Right forelimb (tissue), 1 donor: Measurements from ENCODE around the gene ANTXR1.
A peak's percentile ranks its signal among the peaks of the same experiment; 100 is the strongest.
"Not testable (repeated sequence)": the region's sequence is repeated elsewhere in the genome, so short reads cannot be mapped to it uniquely, and the experiment has no call there.

Source experiments
- DNase-seq: peaks from one replicate; pipeline ENCODE4 v3.0.0-alpha.2; 2018

ANTXR1 gene

DNA sequence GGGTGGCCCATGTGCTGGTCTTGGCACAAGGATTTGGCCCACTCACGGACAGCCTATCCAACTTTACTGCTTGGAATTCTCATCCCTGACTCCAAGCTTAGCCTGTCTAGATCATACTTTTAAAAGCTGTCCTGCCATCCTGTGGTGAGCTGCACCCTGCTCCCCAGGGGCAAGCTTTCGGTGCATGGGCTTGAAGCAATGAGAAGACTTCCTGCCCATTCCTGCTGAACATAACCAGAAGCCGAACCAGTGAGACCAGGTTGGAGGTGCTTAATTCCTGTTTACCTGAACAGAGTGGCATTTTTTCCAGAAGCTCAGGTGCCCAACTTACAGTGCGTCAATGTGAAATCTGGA lies 154.5 kb downstream of the ANTXR1 start:
- no peak for DNase-seq

DNA sequence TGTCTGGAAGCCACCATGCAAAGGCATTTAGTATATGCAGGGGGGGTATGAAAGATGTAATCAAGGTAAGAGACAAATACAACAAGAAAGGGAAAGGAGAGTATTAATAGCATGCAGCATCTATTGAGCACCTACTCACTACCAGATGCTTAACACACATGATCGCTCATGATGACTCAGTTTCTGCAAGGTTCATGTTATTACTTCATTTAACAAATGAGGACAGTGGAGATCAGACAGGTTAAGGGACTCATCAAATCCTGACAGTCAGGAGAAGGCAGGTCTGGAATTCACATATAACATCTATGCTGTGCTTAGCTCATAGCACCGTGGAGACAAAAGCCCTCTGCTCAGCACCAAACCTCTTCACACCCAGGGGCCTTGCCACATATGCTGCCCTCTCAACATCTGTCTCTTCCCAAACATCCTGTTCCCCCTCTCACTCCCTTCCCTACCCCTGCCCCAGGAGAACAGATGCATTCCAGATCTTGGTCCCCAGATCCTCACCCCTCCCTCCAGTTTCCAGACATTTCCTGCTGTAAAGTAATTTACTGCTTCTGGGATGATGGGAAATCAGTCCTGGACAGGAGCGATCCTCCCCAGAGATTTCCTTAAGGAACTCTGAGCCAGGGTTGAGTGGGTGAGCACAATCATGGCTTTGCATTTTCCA lies 155.3 kb downstream of the ANTXR1 start:
- no peak for DNase-seq

DNA sequence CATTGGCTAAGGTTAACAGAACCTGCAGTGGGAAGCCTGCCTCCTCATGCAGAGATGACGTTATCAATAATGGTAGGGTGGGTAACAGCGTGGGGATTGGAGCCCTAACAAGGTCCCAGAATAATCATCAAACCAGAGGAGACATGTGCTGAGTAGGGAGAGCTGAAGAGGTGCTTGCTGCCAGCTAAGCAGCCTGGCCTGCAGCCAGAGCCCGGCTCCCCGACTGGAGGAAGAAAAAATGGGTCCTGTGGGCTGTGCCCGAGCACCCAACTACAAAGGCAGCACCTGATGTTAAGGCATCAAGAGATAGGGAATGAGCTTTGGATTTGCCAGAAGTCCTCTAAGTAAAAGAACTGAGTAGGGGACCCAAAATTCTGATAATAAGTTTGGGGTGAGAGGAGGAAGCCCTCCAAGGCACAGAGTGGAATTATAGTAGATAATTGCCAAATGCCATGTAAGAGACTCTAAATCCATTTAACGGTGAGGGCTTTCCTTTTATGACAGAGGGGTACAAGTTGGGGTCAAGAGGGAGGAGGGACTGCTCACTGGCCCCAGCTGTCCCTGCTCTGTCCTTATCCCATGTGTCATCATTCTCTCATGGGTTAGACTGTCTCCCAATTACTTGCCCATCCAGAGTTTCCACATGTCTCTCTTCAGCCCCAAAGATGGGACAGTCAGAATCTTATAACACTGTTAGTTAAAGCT lies 156.1 kb downstream of the ANTXR1 start:
- no peak for DNase-seq

DNA sequence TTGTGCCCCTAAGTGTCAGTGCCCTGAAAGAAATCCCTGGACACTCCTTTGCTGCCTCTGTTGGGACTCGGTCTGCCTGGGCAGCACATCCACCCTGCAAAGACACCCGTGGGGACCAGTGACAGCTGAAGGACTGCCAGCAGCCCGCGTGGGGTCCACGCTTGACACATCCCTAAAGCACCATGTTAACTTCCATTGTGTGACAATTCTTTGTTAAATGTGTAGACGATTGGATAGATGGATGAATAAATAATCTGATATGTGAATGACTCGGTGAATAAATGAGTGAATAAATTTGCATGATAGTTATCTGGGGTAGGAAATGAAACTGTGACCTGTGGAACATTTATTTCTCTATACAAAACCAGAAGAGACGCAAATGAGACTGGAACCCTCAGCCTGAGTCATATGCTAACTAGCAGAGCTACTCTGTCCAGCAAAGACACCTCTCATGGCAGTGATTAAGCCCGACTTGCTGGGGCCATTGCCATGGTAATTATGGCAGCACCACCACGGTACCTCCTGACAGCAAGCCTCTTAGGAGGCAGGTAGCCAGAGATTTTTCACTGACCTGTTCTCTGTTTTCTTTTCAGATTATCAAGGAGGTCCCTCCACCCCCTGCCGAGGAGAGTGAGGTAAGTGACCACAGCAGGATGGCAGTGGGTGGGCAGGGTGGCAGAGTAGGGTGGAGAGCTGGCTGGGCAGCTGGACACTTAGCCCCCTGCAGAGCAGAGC lies 156.8 kb downstream of the ANTXR1 start:
- DNase-seq: no peak

DNA sequence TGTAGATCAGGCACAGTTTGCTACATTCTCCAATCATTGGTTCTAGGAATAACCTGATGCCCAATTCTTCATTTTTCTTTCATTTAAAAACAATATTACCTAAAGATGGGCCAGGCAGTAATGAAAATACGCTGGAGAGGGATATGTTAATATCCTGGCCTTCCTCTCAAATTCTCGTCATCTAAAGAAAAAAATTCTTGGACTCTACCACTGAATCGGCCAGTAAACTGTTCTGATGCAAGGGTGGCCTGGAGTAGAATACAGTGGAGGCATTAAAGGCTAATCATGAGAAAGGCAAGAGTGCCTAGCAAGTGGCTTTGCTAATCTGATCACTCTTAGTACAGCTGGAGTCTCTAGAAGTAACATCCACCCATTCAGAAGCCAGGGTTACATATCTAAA lies 157.7 kb downstream of the ANTXR1 start:
- no peak for DNase-seq

DNA sequence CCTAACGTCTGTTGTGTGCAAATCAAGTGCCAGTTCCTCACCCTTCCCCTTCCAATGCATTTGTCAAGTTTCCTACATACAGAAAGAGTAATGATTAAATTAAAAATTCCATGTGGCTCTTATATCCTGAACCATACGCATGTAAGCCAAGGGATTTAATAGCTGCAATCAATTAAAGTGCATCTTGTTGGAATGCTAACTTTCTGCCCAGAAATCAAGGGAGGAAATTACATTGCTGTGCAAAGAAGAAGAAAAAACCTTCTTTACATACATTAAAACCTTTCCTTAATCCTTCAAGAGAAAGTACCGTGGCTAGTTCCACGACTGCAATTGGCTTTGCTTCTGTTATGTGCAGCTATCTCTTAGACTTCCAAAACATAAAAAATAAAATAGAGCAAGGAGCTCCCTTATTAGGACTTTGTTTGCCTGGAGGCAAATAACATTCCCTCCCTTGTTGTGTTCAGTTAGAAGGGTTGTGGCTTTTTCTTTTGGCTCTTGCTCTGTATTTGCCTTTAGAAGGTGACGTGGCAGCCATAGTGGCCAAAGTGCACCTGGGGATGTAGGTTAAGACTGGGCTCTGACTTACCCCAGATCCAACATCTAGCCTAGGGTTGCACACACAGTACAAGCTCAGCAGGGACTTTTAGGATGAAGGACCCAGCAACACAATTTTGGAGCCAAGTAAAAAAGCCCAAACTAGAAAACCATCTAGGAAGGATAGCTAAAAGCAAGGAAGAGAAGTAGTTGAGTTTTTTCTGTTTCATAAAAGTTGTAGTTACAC lies 158.3 kb downstream of the ANTXR1 start:
- no peak for DNase-seq

DNA sequence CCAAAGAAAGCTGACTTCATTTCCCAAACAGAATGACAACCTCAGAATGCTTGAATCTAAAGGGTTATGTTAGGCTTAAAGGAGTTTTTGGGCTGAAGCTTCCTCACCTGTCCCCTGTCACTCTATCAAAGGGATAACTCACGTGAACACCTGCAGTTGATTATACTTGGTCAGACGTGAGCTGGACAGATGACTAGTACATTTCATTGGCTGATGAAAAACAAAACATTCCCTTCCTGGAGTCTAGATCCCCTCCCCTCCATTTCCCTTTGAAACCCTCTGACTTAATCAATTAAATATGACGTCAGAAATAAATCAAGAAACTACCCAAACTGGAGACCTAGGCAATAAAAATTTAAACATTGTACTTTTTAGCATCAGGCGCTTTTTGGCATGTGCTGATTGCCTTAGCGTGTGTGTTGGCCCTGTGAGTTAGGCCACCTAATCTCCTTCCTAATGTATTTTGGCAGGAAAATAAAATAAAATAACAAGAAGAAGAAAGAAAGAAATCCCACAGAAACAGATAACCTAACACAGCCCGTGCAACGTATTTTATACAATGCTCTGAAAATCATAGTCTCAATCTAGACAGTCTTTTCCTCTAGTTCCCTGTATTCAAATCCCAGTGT lies 159.0 kb downstream of the ANTXR1 start:
- DNase-seq: no peak

DNA sequence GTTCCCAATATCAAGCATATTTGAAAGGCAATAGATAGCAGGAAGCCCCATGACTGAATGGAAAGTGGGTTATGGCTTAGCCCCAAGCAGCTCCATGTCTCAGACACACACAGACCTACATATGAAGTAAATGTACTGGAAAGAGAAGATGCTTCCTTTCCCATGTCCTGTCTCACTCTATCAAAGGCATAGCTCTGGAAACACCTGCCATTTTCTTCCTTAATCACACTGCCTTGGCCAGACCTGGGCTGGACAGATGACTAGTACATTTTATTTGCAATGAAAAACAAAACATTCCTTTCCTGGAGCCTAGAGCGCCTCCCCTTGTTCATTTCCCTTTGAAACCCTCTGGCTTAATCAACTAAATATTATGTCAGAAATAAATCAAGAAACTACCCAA lies 160.7 kb downstream of the ANTXR1 start:
- DNase-seq: peak; percentile 1

DNA sequence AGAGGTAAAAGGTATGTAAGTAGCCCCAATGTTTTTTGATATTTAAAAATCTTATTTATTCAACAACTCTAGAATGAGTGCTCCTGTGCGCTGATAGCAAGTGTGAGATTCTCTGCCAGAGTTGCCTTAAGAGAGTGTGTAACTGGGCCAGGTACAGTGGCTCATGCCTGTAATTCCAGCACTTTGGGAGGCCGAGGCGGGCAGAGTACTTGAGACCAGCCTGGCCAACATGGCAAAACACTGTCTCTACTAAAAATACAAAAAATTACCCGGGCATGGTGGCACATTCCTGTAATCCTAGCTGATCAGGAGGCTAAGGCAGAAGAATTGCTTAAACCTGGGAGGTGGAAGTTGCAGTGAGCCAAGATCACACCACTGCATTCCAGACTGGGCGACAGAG lies 161.2 kb downstream of the ANTXR1 start:
- DNase-seq: not testable (repeated sequence)

DNA sequence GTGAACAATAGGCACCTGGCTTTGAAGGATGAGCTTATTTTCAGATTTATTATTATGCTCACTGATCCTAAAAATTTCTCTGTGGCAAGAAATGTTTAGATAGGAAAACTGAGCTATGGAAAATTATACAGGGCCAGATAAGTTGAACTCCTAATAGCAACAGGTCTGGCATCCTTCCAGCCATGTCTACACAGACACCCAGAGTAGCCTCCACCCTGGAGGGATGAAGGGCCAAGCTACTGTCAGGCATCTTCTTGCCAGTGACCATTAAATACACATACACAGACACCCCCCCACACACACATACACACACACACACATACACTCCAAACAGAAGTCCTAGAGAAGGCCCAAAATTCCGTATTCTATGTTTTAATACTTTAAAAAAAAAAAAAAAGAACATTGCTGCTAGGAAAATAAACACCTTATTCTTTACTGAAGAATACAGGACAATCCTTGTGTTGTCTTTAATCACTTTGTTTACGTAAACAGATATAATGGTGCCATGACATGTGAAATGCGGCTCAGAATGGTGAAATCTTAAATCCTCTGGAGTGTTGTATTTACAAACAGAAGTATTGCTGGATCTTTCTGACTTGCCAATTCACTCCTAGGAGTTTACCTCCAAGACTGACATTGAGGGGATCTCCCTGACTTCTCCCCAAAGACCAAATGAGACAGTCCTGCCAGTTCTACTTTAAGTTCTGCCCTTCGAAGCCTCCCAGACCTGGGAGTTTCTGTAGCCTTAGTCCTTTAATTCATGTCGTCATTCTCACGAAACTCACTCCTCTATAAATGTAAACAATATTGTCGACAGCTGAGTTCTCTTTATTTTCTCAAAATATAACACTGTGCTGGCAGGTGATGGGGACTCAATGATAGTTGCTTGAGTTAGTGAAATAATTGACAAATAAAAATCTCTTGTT lies 163.1 kb downstream of the ANTXR1 start:
- DNase-seq: peak; percentile 12

DNA sequence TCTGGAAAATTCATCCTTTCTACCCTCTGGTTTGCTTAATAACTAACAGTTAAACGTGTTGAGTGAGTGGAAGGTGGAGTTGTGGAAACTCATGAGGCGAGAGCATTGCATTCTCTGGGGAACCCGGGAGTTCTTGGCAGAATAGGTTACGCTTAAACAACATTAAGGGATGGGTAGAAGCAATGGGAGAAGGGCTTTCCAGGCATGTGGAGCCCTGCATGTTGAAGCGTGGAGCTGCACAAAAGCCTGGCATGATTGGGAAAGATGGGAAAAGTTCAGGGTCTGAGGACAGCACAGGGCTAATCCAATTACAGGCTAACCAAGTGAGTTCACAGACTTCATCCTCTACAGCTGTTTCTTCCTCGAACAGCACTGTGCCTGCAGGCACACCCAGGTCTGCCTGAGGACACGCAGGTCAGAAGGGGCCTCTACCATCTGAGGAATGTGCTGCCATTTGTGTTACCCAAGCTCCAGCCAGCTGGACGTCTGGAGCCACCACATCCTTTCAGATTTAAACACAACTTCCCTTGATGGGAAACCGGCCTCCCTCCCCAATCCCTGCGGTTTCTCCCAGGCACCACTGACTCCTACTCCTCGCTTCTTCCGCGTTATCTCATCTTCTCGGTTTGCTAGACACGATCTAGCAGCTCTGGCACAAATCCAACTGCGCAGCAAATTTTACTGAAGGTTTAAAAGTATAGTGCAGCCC lies 164.2 kb downstream of the ANTXR1 start:
- peak; percentile 71 for DNase-seq

DNA sequence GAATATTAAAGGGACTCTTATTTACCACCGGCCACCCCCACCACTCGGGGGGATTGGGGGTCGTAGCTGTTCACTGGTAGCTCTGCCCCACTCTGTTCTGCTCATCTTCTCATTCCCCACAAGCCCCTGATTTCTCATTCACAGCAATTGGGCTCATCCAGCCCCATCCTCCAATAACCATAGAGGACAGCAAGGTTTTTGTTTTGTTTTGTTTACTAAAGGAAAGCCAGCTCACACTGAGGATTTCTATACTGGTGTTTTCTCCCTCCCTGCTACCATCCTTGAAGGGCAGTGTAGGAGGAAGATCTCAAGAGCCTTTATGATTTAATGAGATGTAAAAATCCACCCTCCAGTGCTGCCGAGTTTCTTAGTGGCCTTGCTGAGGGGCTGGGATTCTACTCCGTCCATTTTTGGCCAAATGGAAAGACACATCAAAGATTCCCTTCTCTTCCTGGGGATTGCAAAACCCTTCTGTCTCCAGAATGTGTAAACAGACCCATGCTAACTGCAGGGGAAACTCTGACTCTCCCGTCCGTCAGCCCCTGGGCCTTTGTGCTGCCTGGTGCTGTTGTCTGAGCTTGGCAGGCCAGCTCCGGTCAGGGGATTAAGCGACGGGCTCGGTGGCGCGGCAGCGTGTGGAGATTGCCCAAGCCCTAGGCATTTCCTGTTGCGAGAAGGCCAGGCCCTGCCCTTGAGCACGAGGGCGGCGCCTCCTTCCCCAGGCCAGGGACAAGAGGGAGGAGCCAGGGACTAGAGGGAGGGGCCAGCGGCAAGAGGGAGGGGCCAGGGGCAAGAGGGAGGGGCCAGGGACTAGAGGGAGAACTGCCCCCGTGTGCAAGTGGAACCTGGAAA lies 165.0 kb downstream of the ANTXR1 start:
- DNase-seq: peak; percentile 67

DNA sequence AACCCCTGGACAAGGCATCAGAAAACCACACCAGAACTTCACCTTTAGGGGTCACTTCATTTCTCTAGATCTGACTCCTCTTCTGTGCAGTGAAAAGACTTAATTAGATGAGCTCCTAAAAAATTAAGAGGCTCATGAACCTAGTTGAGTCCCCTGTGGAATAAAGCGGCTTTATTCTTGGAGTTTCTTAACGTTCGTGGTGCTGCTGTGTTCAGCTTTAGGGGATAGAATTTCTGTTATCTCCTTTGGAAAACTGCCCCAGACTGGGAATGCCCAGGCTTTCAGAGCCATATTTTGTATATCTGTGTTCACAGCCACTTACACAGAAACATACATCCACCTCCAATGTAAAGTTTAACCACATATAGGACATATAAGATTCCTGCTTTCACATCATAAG lies 165.8 kb downstream of the ANTXR1 start:
- DNase-seq: no peak

DNA sequence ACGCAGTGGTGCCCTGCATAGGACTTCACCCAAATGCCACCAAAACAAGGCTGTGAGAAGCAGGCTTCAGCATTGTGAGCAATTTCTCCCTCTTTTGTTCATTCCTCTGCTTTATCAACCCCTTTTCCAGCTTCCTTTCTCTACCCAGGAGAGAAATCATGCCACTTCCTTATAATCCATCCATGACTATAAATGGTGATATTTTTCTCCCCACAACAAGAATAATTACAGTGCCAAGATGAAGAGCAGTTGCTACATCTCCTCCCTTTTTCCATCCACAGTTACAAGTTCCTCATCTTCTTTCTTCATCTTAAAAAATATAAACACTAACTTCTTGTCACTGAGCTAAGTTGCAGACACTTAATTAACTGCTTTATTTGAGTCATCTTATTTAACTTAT lies 167.2 kb downstream of the ANTXR1 start:
- peak; percentile 13 for DNase-seq

DNA sequence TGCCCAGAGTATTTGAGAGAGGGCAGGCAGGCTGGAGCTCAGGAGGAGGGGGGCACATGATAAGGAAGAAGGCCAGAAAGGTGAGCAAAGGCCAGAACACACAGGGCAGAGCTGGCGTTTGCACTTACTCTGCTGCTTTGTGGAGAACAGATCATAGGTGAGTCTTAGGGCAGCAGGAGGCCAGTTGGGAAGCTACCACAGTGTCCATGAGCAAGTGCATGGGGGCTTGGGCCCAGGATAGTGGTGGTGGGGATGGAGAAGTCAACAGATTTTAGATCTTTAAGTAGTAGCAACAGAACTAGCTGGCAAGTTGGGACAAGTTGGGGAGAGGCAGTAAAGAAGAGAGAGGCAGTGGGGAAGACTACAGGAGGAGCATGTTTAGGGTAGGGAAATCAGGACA lies 168.0 kb downstream of the ANTXR1 start:
- peak; percentile 21 for DNase-seq

DNA sequence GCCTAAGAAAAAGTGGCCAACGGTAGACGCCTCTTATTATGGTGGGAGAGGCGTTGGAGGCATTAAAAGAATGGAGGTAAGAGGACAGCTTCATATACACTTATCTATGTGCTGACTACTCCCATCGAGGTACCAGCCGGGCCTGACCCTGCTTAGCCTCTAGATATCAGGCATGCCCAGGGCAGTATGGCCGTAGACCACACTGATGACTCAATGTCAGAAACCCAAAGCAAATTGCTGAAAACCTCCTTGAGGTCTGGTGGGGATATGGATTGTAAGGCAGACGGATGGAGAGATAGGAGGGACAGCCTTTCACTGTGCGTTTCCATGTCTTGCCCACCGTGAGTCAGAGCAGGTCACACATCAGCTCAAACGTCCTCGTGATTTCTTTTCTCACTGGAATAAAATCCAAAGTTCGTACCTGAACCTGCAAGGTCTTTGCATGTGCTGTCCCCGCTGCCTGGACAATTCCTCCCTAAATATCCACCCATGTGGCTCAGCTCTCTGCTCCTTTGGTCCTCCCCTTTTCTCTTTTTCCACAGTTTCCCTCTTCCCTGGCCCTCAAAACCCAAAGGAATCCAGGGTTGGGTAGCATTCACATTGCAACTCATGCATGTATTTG lies 168.9 kb downstream of the ANTXR1 start:
- peak; percentile 1 for DNase-seq

DNA sequence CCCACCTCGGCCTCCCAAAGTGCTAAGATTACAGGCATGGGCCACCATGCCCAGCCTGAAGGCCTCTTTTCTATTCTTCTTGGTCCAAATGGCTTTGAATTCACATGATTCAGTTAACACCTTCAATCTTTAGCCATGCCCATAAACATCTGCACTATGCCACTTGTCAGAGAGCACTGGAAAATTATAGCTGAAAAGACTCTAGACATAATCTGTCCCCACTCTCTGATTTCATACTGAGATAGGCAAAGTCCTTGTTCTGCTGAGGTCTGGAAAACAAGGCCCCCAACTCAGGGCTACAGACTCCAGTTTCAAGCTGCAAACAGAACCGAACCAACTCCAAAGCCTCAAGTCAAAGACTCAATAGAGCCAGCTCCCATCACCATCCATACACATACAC lies 170.7 kb downstream of the ANTXR1 start:
- no peak for DNase-seq

DNA sequence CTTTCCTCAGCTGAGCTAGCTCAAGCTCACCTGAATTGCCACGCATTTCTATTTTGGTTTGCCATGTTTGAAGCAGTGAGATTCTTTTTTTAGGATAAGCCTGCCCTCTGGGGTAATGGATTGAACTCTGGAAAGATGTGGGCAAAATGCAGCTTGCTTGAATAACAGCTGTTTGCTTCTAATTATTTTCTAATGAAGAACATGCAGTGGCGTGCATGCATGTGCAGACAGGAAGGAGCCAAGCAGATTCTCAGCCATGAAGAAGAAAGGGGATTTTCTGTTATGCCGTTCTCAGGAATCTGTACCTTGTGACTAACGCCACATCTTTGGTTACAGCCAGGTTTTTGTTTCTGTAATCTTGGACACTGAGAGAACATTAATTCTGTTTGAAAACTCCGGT lies 171.2 kb downstream of the ANTXR1 start:
- DNase-seq: no peak

DNA sequence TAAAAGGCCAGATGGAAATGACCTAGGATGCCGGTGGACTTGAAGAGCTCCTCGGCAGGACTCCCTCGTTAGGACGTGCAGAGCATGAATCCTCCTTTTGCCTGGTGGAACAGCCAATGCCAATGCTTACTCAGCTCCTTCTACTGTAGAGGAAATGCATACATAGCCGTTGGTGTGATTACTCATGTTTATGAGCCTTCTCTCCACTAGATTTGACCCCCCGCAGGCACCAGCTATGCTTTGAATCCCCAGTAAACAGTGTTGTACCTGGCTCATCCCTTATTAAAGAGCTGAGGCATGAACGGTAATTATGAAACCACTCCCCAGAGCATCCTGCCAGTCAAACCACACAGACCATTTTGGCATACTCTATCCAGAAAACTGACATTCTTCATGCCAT lies 172.8 kb downstream of the ANTXR1 start:
- DNase-seq: no peak

DNA sequence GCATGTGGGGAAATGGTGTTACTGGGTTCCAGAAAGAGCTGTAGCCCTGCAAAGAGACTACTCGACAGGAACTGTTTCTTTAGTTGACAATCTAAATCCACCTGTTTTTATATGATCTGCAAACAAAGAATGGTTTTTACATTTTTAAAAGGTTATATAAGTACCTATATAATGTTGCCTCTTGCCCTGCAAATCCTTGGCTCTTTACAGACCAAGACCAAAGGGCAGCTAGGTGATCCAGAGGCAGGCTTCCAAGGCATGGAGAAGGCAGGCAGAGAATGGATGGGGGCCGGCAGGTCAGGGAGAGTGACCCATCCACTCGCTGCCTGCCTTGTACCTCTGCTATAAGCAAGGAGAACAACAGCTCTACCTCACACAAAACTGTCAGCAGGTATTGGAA lies 173.6 kb downstream of the ANTXR1 start:
- DNase-seq: no peak
